Activated CD4-positive, alpha-beta memory T cell treated with anti-CD3 and anti-CD28 coated beads for 36 hours (primary cell): ENCODE measurements around the gene RNF39. TPM values are rescaled to one million over a fixed set of nuclear protein-coding genes. Genes with fewer than 3 reads are reported as not detected.

Source experiments
- CTCF ChIA-PET: fragments of 350-600 bp; sonication (Branson Sonifier 250); formaldehyde crosslinking; loops from one replicate; lab custom pipeline; 2021; ENCODE audit warnings: antibody characterized with exemption, inconsistent platforms; lab: Charles Lee
- POLR2A ChIA-PET: fragments of 350-600 bp; sonication (Branson Sonifier 250); formaldehyde crosslinking; loops from one replicate; lab custom pipeline; 2021; ENCODE audit warnings: antibody characterized with exemption; lab: Charles Lee
- DNase-seq: peaks from one replicate; pipeline ENCODE4 v3.0.0-alpha.2; 2020
- H3K27ac Mint-ChIP-seq: one replicate; pipeline ENCODE4 v1.8.0; 2021; ENCODE audit warnings: mixed read lengths
- H3K27me3 Mint-ChIP-seq: one replicate; pipeline ENCODE4 v1.8.0; 2021; ENCODE audit warnings: mixed read lengths
- H3K36me3 Mint-ChIP-seq: one replicate; pipeline ENCODE4 v1.8.0; 2021; ENCODE audit warnings: mixed read lengths
- H3K4me1 Mint-ChIP-seq: one replicate; pipeline ENCODE4 v1.8.0; 2021; ENCODE audit warnings: low read depth, mixed read lengths
- H3K4me3 Mint-ChIP-seq: one replicate; pipeline ENCODE4 v1.8.0; 2021; ENCODE audit warnings: mild to moderate bottlenecking, mixed read lengths
- H3K9me3 Mint-ChIP-seq: one replicate; pipeline ENCODE4 v1.8.0; 2021; ENCODE audit warnings: mixed read lengths
- intact Hi-C: fragments of 100-400 bp; cut with micrococcal nuclease; formaldehyde crosslinking; loops from one replicate; pipeline ENCODE4 v1.15.1; 2023
- total RNA-seq, 2 experiments: library from RNA; stranded (reverse); gene quantifications; one replicate each; pipeline ENCODE4 v1.2.3, GENCODE V29; 2021

Gene RNF39
- total RNA-seq, 2 experiments from 2014 or later: not detected

- POLR2A ChIA-PET: interaction anchor here (0.6 to 1.6 kb wide), 2 partner anchors 10 to 146 kb away, joined by 3 to 9 read pairs; partner anchors contain the start of gene TRIM26
- H3K4me1 Mint-ChIP-seq: peaks cover 49% of the 10 kb centered on the region
- intact Hi-C loops: loop anchor here (2.0 to 5.0 kb wide), 4 partner anchors 35 to 260 kb away; partner anchors contain the start of gene TRIM39
Measured at GRCh38 chr6:30067460-30068139, 8.0 kb downstream of the RNF39 start.

GRCh38 chr6:30066577-30067459 is 8.8 kb downstream of the RNF39 start, which contains the start of gene PPP1R11:
TSS of gene PPP1R11 (plus strand) at chr6:30067198. CDS start at chr6:30067411, 213 bp downstream.
- ChIA-PET CTCF (interaction anchor here (1.4 to 2.0 kb wide), 5 partner anchors 35 to 65 kb away, joined by 4 to 11 read pairs (median 6); no protein-coding TSS in a partner anchor), POLR2A (interaction anchor here (0.6 to 1.7 kb wide), 10 partner anchors 8 to 417 kb away, joined by 3 to 9 read pairs (median 3); partner anchors contain the start of genes RNF39 and TRIM26)
- Mint-ChIP-seq H3K27me3 (peaks cover 8% of the 10 kb centered on the region), H3K4me3 (peak within 1 kb of the TSS; percentile 88), H3K27ac (peak within 1 kb of the TSS; percentile 95), H3K4me1 (peaks cover 50% of the 10 kb centered on the region), H3K36me3 (peaks cover 45% of the 10 kb centered on the region), H3K9me3 (peaks cover 6% of the 10 kb centered on the region)
- DNase-seq: peak; percentile 100
- intact Hi-C loops: loop anchor here (1.0 to 5.0 kb wide), 5 partner anchors 36 to 260 kb away; partner anchors contain the start of genes TRIM26 and TRIM39

More at GRCh38 chr6:30067460-30068139, 8.0 kb downstream of the RNF39 start:
- H3K36me3 Mint-ChIP-seq: peaks cover 43% of the 10 kb centered on the region
- peak overlapping the region; percentile 88 for H3K4me3 Mint-ChIP-seq
- CTCF ChIA-PET: interaction anchor here (1.8 kb wide), 2 partner anchors 35 to 64 kb away, joined by 4 to 11 read pairs; no protein-coding TSS in a partner anchor
- no peak for DNase-seq
- peak overlapping the region; percentile 95 for H3K27ac Mint-ChIP-seq
- peaks cover 6% of the 10 kb centered on the region for H3K9me3 Mint-ChIP-seq
- peaks cover 15% of the 10 kb centered on the region for H3K27me3 Mint-ChIP-seq

- peaks cover 6% of the 10 kb centered on the region for H3K9me3 Mint-ChIP-seq
- ChIA-PET CTCF (interaction anchor here (1.4 to 2.0 kb wide), 4 partner anchors 36 to 66 kb away, joined by 5 to 11 read pairs (median 8); no protein-coding TSS in a partner anchor), POLR2A (interaction anchor here (0.6 to 1.7 kb wide), 9 partner anchors 9 to 416 kb away, joined by 3 to 9 read pairs (median 3); partner anchors contain the start of genes RNF39 and TRIM26)
- peak overlapping the region; percentile 95 for H3K27ac Mint-ChIP-seq
- H3K27me3 Mint-ChIP-seq: peaks cover 4% of the 10 kb centered on the region
- no peak for DNase-seq
- peaks cover 48% of the 10 kb centered on the region for H3K4me1 Mint-ChIP-seq
- H3K4me3 Mint-ChIP-seq: peak overlapping the region; percentile 88
- intact Hi-C loops: loop anchor here (1.0 to 5.0 kb wide), 5 partner anchors 37 to 261 kb away; partner anchors contain the start of genes TRIM26 and TRIM39
- H3K36me3 Mint-ChIP-seq: peaks cover 45% of the 10 kb centered on the region
Measured at GRCh38 chr6:30066082-30066481, 9.5 kb downstream of the RNF39 start.

- no peak overlapping the region for H3K4me3 Mint-ChIP-seq
- ChIA-PET CTCF (interaction anchor here (5.7 kb wide), 1 partner anchor 39 kb away, joined by 28 read pairs; no protein-coding TSS in a partner anchor), POLR2A (no interaction called here)
- no peaks in the 10 kb centered on the region for H3K27me3 Mint-ChIP-seq
- no peak for DNase-seq
- intact Hi-C loops: loop anchor here (5.0 kb wide), 1 partner anchor 341 kb away; the partner anchor contains the start of gene HLA-F
- peaks cover 45% of the 10 kb centered on the region for H3K4me1 Mint-ChIP-seq
- peak overlapping the region; percentile 15 for H3K27ac Mint-ChIP-seq
- peaks cover 25% of the 10 kb centered on the region for H3K36me3 Mint-ChIP-seq
- H3K9me3 Mint-ChIP-seq: peaks cover 6% of the 10 kb centered on the region
Measured at GRCh38 chr6:30063315-30063714, 12.3 kb downstream of the RNF39 start.

- peaks cover 6% of the 10 kb centered on the region for H3K9me3 Mint-ChIP-seq
- H3K36me3 Mint-ChIP-seq: peaks cover 24% of the 10 kb centered on the region
- peak; percentile 8 for DNase-seq
- peak overlapping the region; percentile 99 for H3K4me3 Mint-ChIP-seq
- intact Hi-C loops: loop anchor here (5.0 kb wide), 1 partner anchor 340 kb away; the partner anchor contains the start of gene HLA-F
- ChIA-PET CTCF (interaction anchor here (3.6 to 5.7 kb wide), 2 partner anchors 40 to 69 kb away, joined by 18 to 28 read pairs; no protein-coding TSS in a partner anchor), POLR2A (interaction anchor here (0.7 to 1.8 kb wide), 2 partner anchors 47 to 150 kb away, joined by 3 to 9 read pairs; partner anchors contain the start of gene TRIM26)
- peak overlapping the region; percentile 99 for H3K27ac Mint-ChIP-seq
- no peaks in the 10 kb centered on the region for H3K27me3 Mint-ChIP-seq
- peaks cover 38% of the 10 kb centered on the region for H3K4me1 Mint-ChIP-seq
Measured at GRCh38 chr6:30062471-30063178, 12.9 kb downstream of the RNF39 start.

- CTCF ChIA-PET: interaction anchor here (1.1 to 5.7 kb wide), 3 partner anchors 12 to 70 kb away, joined by 3 to 28 read pairs (median 18); no protein-coding TSS in a partner anchor
Measured at GRCh38 chr6:30061858-30062458, 13.6 kb downstream of the RNF39 start.

GRCh38 chr6:30061092-30061857 is 14.3 kb downstream of the RNF39 start, which contains the start of gene POLR1H:
TSS of gene POLR1H (plus strand) at chr6:30061265. CDS start at chr6:30061525, 260 bp downstream.
- ChIA-PET CTCF (interaction anchor here (1.1 to 5.7 kb wide), 5 partner anchors 12 to 408 kb away, joined by 3 to 28 read pairs (median 11); no protein-coding TSS in a partner anchor), POLR2A (interaction anchor here (0.7 to 2.2 kb wide), 4 partner anchors 9 to 310 kb away, joined by 3 to 9 read pairs (median 6); partner anchors contain the start of gene TRIM26)
- H3K27ac Mint-ChIP-seq: peak within 1 kb of the TSS; percentile 99
- DNase-seq: peak; percentile 92
- peaks cover 30% of the 10 kb centered on the region for H3K36me3 Mint-ChIP-seq
- H3K4me1 Mint-ChIP-seq: peaks cover 35% of the 10 kb centered on the region
- H3K27me3 Mint-ChIP-seq: no peaks in the 10 kb centered on the region
- peaks cover 6% of the 10 kb centered on the region for H3K9me3 Mint-ChIP-seq
- H3K4me3 Mint-ChIP-seq: peak within 1 kb of the TSS; percentile 99
- intact Hi-C loops: loop anchor here (2.0 to 5.0 kb wide), 2 partner anchors 118 to 339 kb away; partner anchors contain the start of genes HLA-A and HLA-F

More at GRCh38 chr6:30061858-30062458, 13.6 kb downstream of the RNF39 start:
- Mint-ChIP-seq H3K36me3 (peaks cover 28% of the 10 kb centered on the region), H3K27me3 (no peaks in the 10 kb centered on the region), H3K9me3 (peaks cover 6% of the 10 kb centered on the region), H3K4me1 (peaks cover 35% of the 10 kb centered on the region), H3K27ac (peak overlapping the region; percentile 99), H3K4me3 (peak overlapping the region; percentile 99)
- peak; percentile 67 for DNase-seq
- POLR2A ChIA-PET: interaction anchor here (1.8 kb wide), 1 partner anchor 151 kb away, joined by 9 read pairs; the partner anchor contains the start of gene TRIM26
- intact Hi-C loops: loop anchor here (2.0 to 5.0 kb wide), 2 partner anchors 119 to 340 kb away; partner anchors contain the start of genes HLA-A and HLA-F

- intact Hi-C loops: loop anchor here (2.0 to 5.0 kb wide), 2 partner anchors 118 to 338 kb away; partner anchors contain the start of genes HLA-A and HLA-F
- Mint-ChIP-seq H3K27me3 (no peaks in the 10 kb centered on the region), H3K4me3 (peak overlapping the region; percentile 99), H3K9me3 (peaks cover 6% of the 10 kb centered on the region), H3K4me1 (peaks cover 29% of the 10 kb centered on the region), H3K27ac (peak overlapping the region; percentile 99), H3K36me3 (peaks cover 27% of the 10 kb centered on the region)
- POLR2A ChIA-PET: interaction anchor here (0.7 to 2.2 kb wide), 5 partner anchors 9 to 309 kb away, joined by 3 to 9 read pairs (median 3); partner anchors contain the start of gene TRIM26
- CTCF ChIA-PET: interaction anchor here (1.1 to 5.7 kb wide), 5 partner anchors 42 to 407 kb away, joined by 3 to 28 read pairs (median 11); no protein-coding TSS in a partner anchor
- DNase-seq: peak; percentile 49
Measured at GRCh38 chr6:30060606-30061091, 14.9 kb downstream of the RNF39 start.

- ChIA-PET CTCF (interaction anchor here (0.7 kb wide), 1 partner anchor 207 kb away, joined by 3 read pairs; no protein-coding TSS in a partner anchor), POLR2A (no interaction called here)
- no peak overlapping the region for H3K27ac Mint-ChIP-seq
- no peak for DNase-seq
- peaks cover 16% of the 10 kb centered on the region for H3K36me3 Mint-ChIP-seq
- H3K4me1 Mint-ChIP-seq: peaks cover 8% of the 10 kb centered on the region
- no peaks in the 10 kb centered on the region for H3K9me3 Mint-ChIP-seq
- no peaks in the 10 kb centered on the region for H3K27me3 Mint-ChIP-seq
- intact Hi-C loops: no loop called here
- H3K4me3 Mint-ChIP-seq: no peak overlapping the region
Measured at GRCh38 chr6:30055513-30055912, 20.1 kb downstream of the RNF39 start.
